ENCODE data around the gene APBB3. TPM values are rescaled to one million over a fixed set of nuclear protein-coding genes. Genes with fewer than 3 reads are reported as not detected.
"Not testable (repeated sequence)": the region's sequence is repeated elsewhere in the genome, so short reads cannot be mapped to it uniquely, and the experiment has no call there.

APBB3 gene
- total RNA-seq, 2 donors from 2014 or later, result 7.4 to 8.3 TPM

GRCh38 chr5:140588311-140589070, 24.1 kb upstream of the APBB3 start:
- no peak overlapping the region for H3K4me3 ChIP-seq
- DNase-seq (ENCODE audit: low spot score), result no peak
- H3K27me3 ChIP-seq, result no peaks in the 10 kb centered on the region
- H3K27ac ChIP-seq, result peak overlapping the region; percentile 23 to 54
- TF ChIP-seq CTCF (IDR thresholded peaks at IDR 0.05), result no peak
- no peaks in the 10 kb centered on the region for H3K36me3 ChIP-seq
- H3K4me1 ChIP-seq, result peaks cover 0 to 8% of the 10 kb centered on the region in 2 donors
- no peaks in the 10 kb centered on the region for H3K9me3 ChIP-seq

GRCh38 chr5:140587495-140587894, 23.1 kb upstream of the APBB3 start:
- H3K27me3 ChIP-seq, result no peaks in the 10 kb centered on the region
- no peaks in the 10 kb centered on the region for H3K9me3 ChIP-seq
- no peak overlapping the region for H3K4me3 ChIP-seq
- H3K27ac ChIP-seq, result no peak overlapping the region
- H3K36me3 ChIP-seq, result no peaks in the 10 kb centered on the region
- H3K4me1 ChIP-seq, result peaks cover 0 to 8% of the 10 kb centered on the region in 2 donors
- no peak for DNase-seq (ENCODE audit: low spot score)
- TF ChIP-seq CTCF (IDR thresholded peaks at IDR 0.05), result no peak

- H3K27ac ChIP-seq; H3K36me3 ChIP-seq; H3K27me3 ChIP-seq; DNase-seq (ENCODE audit: low spot score); H3K9me3 ChIP-seq; H3K4me3 ChIP-seq; H3K4me1 ChIP-seq: not testable (repeated sequence)
- peak in 1 of 2 donors; percentile 38 for TF ChIP-seq CTCF (IDR thresholded peaks at IDR 0.05)
Measured at GRCh38 chr5:140579188-140579747, 14.9 kb upstream of the APBB3 start.

GRCh38 chr5:140576776-140577201, 12.4 kb upstream of the APBB3 start:
- no peaks in the 10 kb centered on the region for H3K27me3 ChIP-seq
- DNase-seq (ENCODE audit: low spot score), result no peak
- H3K4me3 ChIP-seq, result no peak overlapping the region
- H3K27ac ChIP-seq, result no peak overlapping the region
- peaks cover 0 to 13% of the 10 kb centered on the region in 2 donors for H3K4me1 ChIP-seq
- no peak for TF ChIP-seq CTCF (IDR thresholded peaks at IDR 0.05)
- H3K36me3 ChIP-seq, result no peaks in the 10 kb centered on the region
- H3K9me3 ChIP-seq, result no peaks in the 10 kb centered on the region

- TF ChIP-seq CTCF (IDR thresholded peaks at IDR 0.05), result peak in 1 of 2 donors; percentile 44
- Histone ChIP-seq H3K4me1 (peaks cover 0 to 27% of the 10 kb centered on the region in 2 donors), H3K27me3 (no peaks in the 10 kb centered on the region), H3K4me3 (no peak overlapping the region), H3K36me3 (no peaks in the 10 kb centered on the region), H3K9me3 (no peaks in the 10 kb centered on the region), H3K27ac (no peak overlapping the region)
- no peak for DNase-seq (ENCODE audit: low spot score)
Measured at GRCh38 chr5:140575309-140575708, 10.9 kb upstream of the APBB3 start.
